Retinal pigment epithelial cell (primary cell): ENCODE data around the gene KIAA0232.

Experiments
- DNase-seq: peaks from one replicate; pipeline ENCODE4 v3.0.0-alpha.2; 2010; ENCODE audit warnings: low read depth
- H3K4me3 ChIP-seq: 2 replicates; pipeline ENCODE4 v1.5.1; 2011; ENCODE audit warnings: mild to moderate bottlenecking, low read length, control low read depth, moderate library complexity
- CTCF ChIP-seq: conservative IDR thresholded peaks from 2 replicates; pipeline ENCODE4 v1.5.1; 2011; ENCODE audit warnings: low read depth, low read length, control low read depth, inconsistent platforms

The KIAA0232 gene

GRCh38 chr4:6852582-6852981, 70.1 kb downstream of the KIAA0232 start:
- TF ChIP-seq CTCF = no peak
- no peak for DNase-seq

GRCh38 chr4:6854098-6854744, 71.7 kb downstream of the KIAA0232 start:
- TF ChIP-seq CTCF = no peak
- DNase-seq = no peak
- no peak overlapping the region for H3K4me3 ChIP-seq

More at GRCh38 chr4:6852582-6852981, 70.1 kb downstream of the KIAA0232 start:
- no peak overlapping the region for H3K4me3 ChIP-seq

- TF ChIP-seq CTCF = no peak
- H3K4me3 ChIP-seq = no peak overlapping the region
- peak; percentile 85 for DNase-seq
Observed at GRCh38 chr4:6855692-6856297, 73.3 kb downstream of the KIAA0232 start.

- DNase-seq = no peak
- TF ChIP-seq CTCF = no peak
- H3K4me3 ChIP-seq = no peak overlapping the region
Observed at GRCh38 chr4:6856391-6856790, 73.9 kb downstream of the KIAA0232 start.

GRCh38 chr4:6857009-6857882, 74.7 kb downstream of the KIAA0232 start:
- no peak overlapping the region for H3K4me3 ChIP-seq
- DNase-seq = no peak
- no peak for TF ChIP-seq CTCF

- no peak for DNase-seq
- no peak overlapping the region for H3K4me3 ChIP-seq
- no peak for TF ChIP-seq CTCF
Observed at GRCh38 chr4:6858997-6859396, 76.5 kb downstream of the KIAA0232 start.
